Kidney (tissue), 14 donors: ENCODE results near the gene NDUFV1. TPM values are rescaled to one million over a fixed set of nuclear protein-coding genes. Genes with fewer than 3 reads are reported as not detected.

ENCODE experiments used
- DNase-seq, 5 donors: peaks; one replicate each; pipeline ENCODE4 v3.0.0-alpha.2; 2013 to 2020
- FAIRE-seq: peaks from 2 replicates; lab custom pipeline; 2012; peaks lifted over from hg19 to GRCh38; lab: Jason Lieb, UNC
- H3K27ac ChIP-seq, 2 donors: one replicate each; pipeline ENCODE4 v1.7.0; 2013; ENCODE audit warnings: low read depth in 2 of 2, low read length in 2 of 2, inconsistent platforms in 1 of 2
- H3K27me3 ChIP-seq: one replicate; pipeline ENCODE4 v1.7.1; 2013; ENCODE audit warnings: low read length, inconsistent platforms; ENCODE audit not compliant: control insufficient read depth, insufficient read depth
- H3K36me3 ChIP-seq, 3 donors: one replicate each; pipeline versions ENCODE4 v1.7.0 to v1.7.1; 2013; ENCODE audit warnings: low read length in 3 of 3, control low read depth in 1 of 3, inconsistent platforms in 1 of 3; ENCODE audit not compliant: insufficient read depth in 3 of 3, control insufficient read depth in 2 of 3
- H3K4me1 ChIP-seq, 3 donors: one replicate each; pipeline versions ENCODE4 v1.7.0 to v1.7.1; 2013; ENCODE audit warnings: low read length in 3 of 3, inconsistent platforms in 1 of 3, low read depth in 1 of 3; ENCODE audit not compliant: control insufficient read depth in 2 of 3, insufficient read depth in 2 of 3
- H3K4me3 ChIP-seq, 3 donors: one replicate each; pipeline versions ENCODE4 v1.7.0 to v1.8.1; 2013; ENCODE audit warnings: low read length in 3 of 3, control low read depth in 1 of 3, inconsistent platforms in 1 of 3
- H3K9ac ChIP-seq, 3 donors: one replicate each; pipeline versions ENCODE4 v1.7.0 to v1.7.1; 2013; ENCODE audit warnings: low read length in 3 of 3, control low read depth in 1 of 3, inconsistent platforms in 1 of 3
- H3K9me3 ChIP-seq, 3 donors: one replicate each; pipeline versions ENCODE4 v1.7.0 to v1.7.1; 2013; ENCODE audit warnings: low read length in 3 of 3, control low read depth in 1 of 3, inconsistent platforms in 1 of 3; ENCODE audit not compliant: control insufficient read depth in 2 of 3, insufficient read depth in 1 of 3
- CTCF ChIP-seq: IDR thresholded peaks from 3 replicates; pipeline ENCODE4 v1.5.1; 2012; ENCODE audit warnings: mild to moderate bottlenecking, moderate library complexity, borderline replicate concordance; ENCODE audit not compliant: insufficient read depth; ENCODE audit errors: extremely low read depth
- intact Hi-C: fragments of 100-400 bp; cut with DNase I; formaldehyde crosslinking; loops from one replicate; pipeline ENCODE4 v1.11.1; 2022
- polyA plus RNA-seq: library from polyadenylated mRNA; stranded (reverse); fragments of 350-450 nt; fragmentation: Illumina TruSeq; extraction: RNeasy Lipid Tissue Mini Kit (QIAGEN cat#74804); gene quantifications from one replicate; pipeline ENCODE4 v1.2.3, GENCODE V29; 2014; ENCODE audit warnings: low read depth, low replicate concordance; ENCODE audit not compliant: insufficient read depth
- total RNA-seq: library from RNA; stranded (reverse); fragmentation: NEBNext Ultra II Directional; extraction: Animal tissue kit (Norgen Biotek cat#: 25700); gene quantifications from one replicate; pipeline ENCODE4 v1.2.1, GENCODE V29; 2021
- donor health status: control.
- donor health status: control.
- donor health status: control.
- donor health status: control.
- donor health status: control.
- donor health status: DM: yes; HTN: yes; CAD: no.
- donor health status: Normal renal cell carcinoma (clear cell type).

The NDUFV1 gene
- total and polyA plus RNA-seq, 2 donors from 2014 or later: 191 to 395 TPM

GRCh38 chr11:67648796-67649613 is 42.3 kb downstream of the NDUFV1 start:
- H3K9me3 ChIP-seq: no peaks in the 10 kb centered on the region
- H3K4me3 ChIP-seq: peak overlapping the region in 1 of 3 donors; percentile 26
- no peak for FAIRE-seq
- no peaks in the 10 kb centered on the region for H3K27me3 ChIP-seq
- no peak overlapping the region for H3K27ac ChIP-seq
- H3K4me1 ChIP-seq: peaks cover 0 to 22% (median 6%) of the 10 kb centered on the region in 3 donors
- peak in 1 of 5 donors; percentile 42 for DNase-seq
- H3K36me3 ChIP-seq: peaks cover 0 to 3% (median 0%) of the 10 kb centered on the region in 3 donors
- no peak overlapping the region for H3K9ac ChIP-seq
- TF ChIP-seq CTCF: no peak
- intact Hi-C loops: no loop called here

DNA sequence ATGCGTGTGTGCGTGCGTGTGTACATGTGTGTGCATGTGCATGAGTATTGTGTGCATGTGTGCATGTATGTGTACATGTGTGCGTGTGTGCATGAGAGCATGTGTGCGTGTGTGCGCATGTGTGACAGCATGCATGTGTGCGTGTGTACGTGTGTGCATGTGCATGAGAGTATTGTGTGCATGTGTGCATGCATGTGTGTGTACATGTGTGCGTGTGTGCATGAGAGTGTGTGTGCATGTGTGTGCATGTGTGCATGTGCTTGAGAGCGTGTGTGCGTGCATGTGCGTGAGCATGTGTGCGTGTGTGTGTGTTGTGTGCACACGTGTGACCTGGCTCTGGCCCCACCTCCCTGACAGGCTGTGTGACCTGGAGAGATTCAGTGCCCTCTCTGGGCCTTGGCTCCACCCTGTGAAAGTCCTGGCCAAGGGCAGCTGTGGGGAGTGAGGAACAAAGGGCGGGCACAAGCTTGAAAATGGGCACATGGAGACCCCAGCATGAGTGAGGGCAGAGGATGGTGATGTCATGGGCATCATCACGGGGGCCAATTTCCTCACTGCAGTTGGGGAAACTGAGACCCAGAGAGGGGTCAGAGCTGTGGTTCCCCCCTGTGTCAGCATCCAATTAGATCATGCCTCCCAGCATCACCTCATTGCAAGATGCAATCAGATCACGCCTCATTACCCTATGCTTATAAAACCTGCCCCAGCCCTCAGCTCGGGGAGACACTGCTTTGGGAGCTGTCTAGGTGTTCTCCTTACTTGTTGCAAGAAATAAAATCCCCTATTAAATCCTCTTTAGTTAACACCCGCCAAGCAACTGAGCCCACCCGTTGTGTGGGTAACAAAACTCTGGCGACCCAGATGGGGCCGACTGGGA is 43.1 kb downstream of the NDUFV1 start:
- Histone ChIP-seq H3K9ac (peak overlapping the region in 1 of 3 donors; percentile 10), H3K9me3 (no peaks in the 10 kb centered on the region)
- peak in 3 of 5 donors; percentile 46 to 52 (median 49) for DNase-seq

More for the DNA sequence above, 43.1 kb downstream of the NDUFV1 start:
- intact Hi-C loops: no loop called here
- Histone ChIP-seq H3K36me3 (peaks cover 0 to 3% (median 0%) of the 10 kb centered on the region in 3 donors), H3K27me3 (no peaks in the 10 kb centered on the region), H3K27ac (peak overlapping the region; percentile 14 to 57), H3K4me3 (peak overlapping the region in 2 of 3 donors; percentile 55 to 63), H3K4me1 (peaks cover 0 to 22% (median 6%) of the 10 kb centered on the region in 3 donors)
- no peak for FAIRE-seq
- no peak for TF ChIP-seq CTCF
